ENCODE data around the gene MARCHF5. TPM values are rescaled to one million over a fixed set of nuclear protein-coding genes. Genes with fewer than 3 reads are reported as not detected.
"Not testable (repeated sequence)": the region's sequence is repeated elsewhere in the genome, so short reads cannot be mapped to it uniquely, and the experiment has no call there.

The MARCHF5 gene
- total RNA-seq, 1 experiment from 2014 or later, result 32.2 TPM

DNA sequence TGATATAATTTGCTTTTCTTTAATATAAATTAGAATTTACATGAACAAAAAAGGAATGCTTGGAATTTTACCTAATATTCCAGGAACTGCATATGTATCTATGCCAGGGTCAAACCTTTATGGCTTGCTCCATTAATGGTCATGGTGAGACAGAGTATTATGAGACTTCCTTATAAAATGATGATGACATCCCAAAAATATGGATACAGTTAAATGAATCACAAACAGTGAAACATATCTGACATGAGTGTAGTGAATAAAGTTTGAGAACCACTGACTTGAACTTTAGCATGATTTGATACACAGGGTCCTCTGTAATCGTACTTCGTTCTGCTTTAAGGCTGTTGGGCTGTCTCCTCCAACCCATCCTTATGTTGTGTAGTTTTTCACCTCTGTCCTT is 51.8 kb downstream of the MARCHF5 start:
- DNase-seq (ENCODE audit: low spot score), result no peak
- Mint-ChIP-seq H3K9me3 (no peaks in the 10 kb centered on the region), H3K36me3 (peaks cover 22% of the 10 kb centered on the region), H3K4me1 (no peaks in the 10 kb centered on the region), H3K4me3 (no peak overlapping the region), H3K27ac (no peak overlapping the region; the same call in 1 of the 2 replicates), H3K27me3 (ENCODE audit: low read depth) (no peaks in the 10 kb centered on the region)
- ATAC-seq, result no peak
- CTCF ChIA-PET, result no interaction called here
- POLR2A ChIA-PET, result interaction anchor here (0.6 kb wide), 1 partner anchor 9 kb away, joined by 3 read pairs; no protein-coding TSS in a partner anchor
- TF ChIP-seq, protein P1, sequence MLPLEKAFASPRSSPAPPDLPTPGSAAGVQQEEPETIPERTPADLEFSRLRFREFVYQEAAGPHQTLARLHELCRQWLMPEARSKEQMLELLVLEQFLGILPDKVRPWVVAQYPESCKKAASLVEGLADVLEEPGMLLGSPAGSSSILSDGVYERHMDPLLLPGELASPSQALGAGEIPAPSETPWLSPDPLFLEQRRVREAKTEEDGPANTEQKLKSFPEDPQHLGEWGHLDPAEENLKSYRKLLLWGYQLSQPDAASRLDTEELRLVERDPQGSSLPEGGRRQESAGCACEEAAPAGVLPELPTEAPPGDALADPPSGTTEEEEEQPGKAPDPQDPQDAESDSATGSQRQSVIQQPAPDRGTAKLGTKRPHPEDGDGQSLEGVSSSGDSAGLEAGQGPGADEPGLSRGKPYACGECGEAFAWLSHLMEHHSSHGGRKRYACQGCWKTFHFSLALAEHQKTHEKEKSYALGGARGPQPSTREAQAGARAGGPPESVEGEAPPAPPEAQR (CRISPR knock-in tag; IDR thresholded peaks at IDR 0.05), result no peak
- TF ChIP-seq NFATC4 (CRISPR knock-in tag; IDR thresholded peaks at IDR 0.05), result no peak
- TF ChIP-seq, protein P2, sequence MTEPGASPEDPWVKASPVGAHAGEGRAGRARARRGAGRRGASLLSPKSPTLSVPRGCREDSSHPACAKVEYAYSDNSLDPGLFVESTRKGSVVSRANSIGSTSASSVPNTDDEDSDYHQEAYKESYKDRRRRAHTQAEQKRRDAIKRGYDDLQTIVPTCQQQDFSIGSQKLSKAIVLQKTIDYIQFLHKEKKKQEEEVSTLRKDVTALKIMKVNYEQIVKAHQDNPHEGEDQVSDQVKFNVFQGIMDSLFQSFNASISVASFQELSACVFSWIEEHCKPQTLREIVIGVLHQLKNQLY (CRISPR knock-in tag; IDR thresholded peaks at IDR 0.05), result no peak
- TF ChIP-seq OVOL2 (CRISPR knock-in tag; IDR thresholded peaks at IDR 0.05; ENCODE audit: borderline replicate concordance), result no peak
- TF ChIP-seq RELA (CRISPR knock-in tag; IDR thresholded peaks at IDR 0.05; ENCODE audit: borderline replicate concordance), result no peak
- TF ChIP-seq ZNF232 (CRISPR knock-in tag; IDR thresholded peaks at IDR 0.05), result no peak
- TF ChIP-seq, protein P3, sequence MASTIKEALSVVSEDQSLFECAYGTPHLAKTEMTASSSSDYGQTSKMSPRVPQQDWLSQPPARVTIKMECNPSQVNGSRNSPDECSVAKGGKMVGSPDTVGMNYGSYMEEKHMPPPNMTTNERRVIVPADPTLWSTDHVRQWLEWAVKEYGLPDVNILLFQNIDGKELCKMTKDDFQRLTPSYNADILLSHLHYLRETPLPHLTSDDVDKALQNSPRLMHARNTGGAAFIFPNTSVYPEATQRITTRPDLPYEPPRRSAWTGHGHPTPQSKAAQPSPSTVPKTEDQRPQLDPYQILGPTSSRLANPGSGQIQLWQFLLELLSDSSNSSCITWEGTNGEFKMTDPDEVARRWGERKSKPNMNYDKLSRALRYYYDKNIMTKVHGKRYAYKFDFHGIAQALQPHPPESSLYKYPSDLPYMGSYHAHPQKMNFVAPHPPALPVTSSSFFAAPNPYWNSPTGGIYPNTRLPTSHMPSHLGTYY (CRISPR knock-in tag; IDR thresholded peaks at IDR 0.05), result no peak
- no peak for TF ChIP-seq ZNF138 (CRISPR knock-in tag; conservative IDR thresholded peaks at IDR 0.05)
- TF ChIP-seq NR1H2 (CRISPR knock-in tag; IDR thresholded peaks at IDR 0.05), result no peak
- no peak for TF ChIP-seq TEAD4 (CRISPR knock-in tag; IDR thresholded peaks at IDR 0.05)
- TF ChIP-seq, protein P4, sequence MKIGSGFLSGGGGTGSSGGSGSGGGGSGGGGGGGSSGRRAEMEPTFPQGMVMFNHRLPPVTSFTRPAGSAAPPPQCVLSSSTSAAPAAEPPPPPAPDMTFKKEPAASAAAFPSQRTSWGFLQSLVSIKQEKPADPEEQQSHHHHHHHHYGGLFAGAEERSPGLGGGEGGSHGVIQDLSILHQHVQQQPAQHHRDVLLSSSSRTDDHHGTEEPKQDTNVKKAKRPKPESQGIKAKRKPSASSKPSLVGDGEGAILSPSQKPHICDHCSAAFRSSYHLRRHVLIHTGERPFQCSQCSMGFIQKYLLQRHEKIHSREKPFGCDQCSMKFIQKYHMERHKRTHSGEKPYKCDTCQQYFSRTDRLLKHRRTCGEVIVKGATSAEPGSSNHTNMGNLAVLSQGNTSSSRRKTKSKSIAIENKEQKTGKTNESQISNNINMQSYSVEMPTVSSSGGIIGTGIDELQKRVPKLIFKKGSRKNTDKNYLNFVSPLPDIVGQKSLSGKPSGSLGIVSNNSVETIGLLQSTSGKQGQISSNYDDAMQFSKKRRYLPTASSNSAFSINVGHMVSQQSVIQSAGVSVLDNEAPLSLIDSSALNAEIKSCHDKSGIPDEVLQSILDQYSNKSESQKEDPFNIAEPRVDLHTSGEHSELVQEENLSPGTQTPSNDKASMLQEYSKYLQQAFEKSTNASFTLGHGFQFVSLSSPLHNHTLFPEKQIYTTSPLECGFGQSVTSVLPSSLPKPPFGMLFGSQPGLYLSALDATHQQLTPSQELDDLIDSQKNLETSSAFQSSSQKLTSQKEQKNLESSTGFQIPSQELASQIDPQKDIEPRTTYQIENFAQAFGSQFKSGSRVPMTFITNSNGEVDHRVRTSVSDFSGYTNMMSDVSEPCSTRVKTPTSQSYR (CRISPR knock-in tag; IDR thresholded peaks at IDR 0.05), result no peak
- TF ChIP-seq, protein P5, sequence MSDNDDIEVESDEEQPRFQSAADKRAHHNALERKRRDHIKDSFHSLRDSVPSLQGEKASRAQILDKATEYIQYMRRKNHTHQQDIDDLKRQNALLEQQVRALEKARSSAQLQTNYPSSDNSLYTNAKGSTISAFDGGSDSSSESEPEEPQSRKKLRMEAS (CRISPR knock-in tag; IDR thresholded peaks at IDR 0.05), result no peak
- no peak for TF ChIP-seq JAZF1 (CRISPR knock-in tag; IDR thresholded peaks at IDR 0.05)
- TF ChIP-seq FOXJ3 (CRISPR knock-in tag; IDR thresholded peaks at IDR 0.05; ENCODE audit: borderline replicate concordance), result no peak
- TF ChIP-seq KAT7 (CRISPR knock-in tag; IDR thresholded peaks at IDR 0.05; ENCODE audit: borderline replicate concordance), result no peak
- TF ChIP-seq, protein P6, sequence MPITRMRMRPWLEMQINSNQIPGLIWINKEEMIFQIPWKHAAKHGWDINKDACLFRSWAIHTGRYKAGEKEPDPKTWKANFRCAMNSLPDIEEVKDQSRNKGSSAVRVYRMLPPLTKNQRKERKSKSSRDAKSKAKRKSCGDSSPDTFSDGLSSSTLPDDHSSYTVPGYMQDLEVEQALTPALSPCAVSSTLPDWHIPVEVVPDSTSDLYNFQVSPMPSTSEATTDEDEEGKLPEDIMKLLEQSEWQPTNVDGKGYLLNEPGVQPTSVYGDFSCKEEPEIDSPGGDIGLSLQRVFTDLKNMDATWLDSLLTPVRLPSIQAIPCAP (CRISPR knock-in tag; IDR thresholded peaks at IDR 0.05), result no peak
- TF ChIP-seq, protein P7, sequence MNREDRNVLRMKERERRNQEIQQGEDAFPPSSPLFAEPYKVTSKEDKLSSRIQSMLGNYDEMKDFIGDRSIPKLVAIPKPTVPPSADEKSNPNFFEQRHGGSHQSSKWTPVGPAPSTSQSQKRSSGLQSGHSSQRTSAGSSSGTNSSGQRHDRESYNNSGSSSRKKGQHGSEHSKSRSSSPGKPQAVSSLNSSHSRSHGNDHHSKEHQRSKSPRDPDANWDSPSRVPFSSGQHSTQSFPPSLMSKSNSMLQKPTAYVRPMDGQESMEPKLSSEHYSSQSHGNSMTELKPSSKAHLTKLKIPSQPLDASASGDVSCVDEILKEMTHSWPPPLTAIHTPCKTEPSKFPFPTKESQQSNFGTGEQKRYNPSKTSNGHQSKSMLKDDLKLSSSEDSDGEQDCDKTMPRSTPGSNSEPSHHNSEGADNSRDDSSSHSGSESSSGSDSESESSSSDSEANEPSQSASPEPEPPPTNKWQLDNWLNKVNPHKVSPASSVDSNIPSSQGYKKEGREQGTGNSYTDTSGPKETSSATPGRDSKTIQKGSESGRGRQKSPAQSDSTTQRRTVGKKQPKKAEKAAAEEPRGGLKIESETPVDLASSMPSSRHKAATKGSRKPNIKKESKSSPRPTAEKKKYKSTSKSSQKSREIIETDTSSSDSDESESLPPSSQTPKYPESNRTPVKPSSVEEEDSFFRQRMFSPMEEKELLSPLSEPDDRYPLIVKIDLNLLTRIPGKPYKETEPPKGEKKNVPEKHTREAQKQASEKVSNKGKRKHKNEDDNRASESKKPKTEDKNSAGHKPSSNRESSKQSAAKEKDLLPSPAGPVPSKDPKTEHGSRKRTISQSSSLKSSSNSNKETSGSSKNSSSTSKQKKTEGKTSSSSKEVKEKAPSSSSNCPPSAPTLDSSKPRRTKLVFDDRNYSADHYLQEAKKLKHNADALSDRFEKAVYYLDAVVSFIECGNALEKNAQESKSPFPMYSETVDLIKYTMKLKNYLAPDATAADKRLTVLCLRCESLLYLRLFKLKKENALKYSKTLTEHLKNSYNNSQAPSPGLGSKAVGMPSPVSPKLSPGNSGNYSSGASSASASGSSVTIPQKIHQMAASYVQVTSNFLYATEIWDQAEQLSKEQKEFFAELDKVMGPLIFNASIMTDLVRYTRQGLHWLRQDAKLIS (CRISPR knock-in tag; IDR thresholded peaks at IDR 0.05; ENCODE audit: borderline replicate concordance), result no peak

DNA sequence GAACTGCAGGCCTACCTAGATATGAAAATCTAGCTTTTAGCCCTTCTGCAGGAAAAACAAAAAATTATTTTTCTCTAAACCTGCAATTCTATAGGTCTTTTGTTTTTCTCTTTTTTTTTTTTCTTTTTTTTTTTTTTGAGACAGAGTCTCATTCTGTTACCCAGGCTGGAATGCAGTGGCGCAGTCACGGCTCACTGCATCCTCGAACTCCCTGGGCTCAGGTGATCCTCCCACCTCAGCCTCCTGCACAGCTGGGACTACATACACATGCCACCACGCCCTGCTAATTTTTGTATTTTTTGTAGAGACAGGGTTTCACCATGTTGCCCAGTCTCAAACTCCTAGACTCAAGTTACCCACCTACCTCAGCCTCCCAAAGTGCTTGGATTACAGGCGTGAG is 54.6 kb downstream of the MARCHF5 start:
- H3K27ac Mint-ChIP-seq; H3K27me3 Mint-ChIP-seq (ENCODE audit: low read depth); H3K4me3 Mint-ChIP-seq; POLR2A ChIA-PET; ATAC-seq; CTCF ChIA-PET; DNase-seq (ENCODE audit: low spot score); H3K9me3 Mint-ChIP-seq; H3K4me1 Mint-ChIP-seq: not testable (repeated sequence)
- peaks cover 44% of the 10 kb centered on the region for H3K36me3 Mint-ChIP-seq

DNA sequence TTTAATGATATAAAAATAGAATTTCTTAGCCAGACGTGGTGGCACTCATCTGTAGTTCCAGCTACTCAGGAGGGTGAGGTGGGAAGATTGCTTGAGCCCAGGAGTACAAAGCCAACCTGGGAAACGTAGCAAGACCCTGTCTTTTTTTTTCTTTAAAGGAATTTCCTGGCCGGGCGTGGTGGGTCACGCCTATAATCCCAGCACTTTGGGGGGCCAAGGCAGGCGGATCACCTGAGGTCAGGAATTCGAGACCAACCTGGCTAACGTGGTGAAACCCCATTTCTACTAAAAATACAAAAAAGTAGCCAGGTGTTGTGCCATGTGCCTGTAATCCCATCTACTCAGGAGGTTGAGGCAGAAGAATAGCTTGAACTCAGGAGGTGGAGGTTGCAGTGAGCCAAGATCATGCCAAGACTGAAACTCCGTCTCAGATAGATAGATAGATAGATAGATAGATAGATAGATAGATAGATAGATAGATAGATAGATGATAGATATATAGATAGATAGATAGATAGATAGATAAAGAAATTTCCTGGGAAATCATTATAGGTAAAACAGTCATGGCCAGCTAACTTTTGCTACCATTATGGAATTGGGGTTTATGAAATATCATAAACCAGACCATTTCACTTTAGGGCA is 56.2 kb downstream of the MARCHF5 start:
- peaks cover 49% of the 10 kb centered on the region for H3K36me3 Mint-ChIP-seq
- H3K4me3 Mint-ChIP-seq; H3K27ac Mint-ChIP-seq; ATAC-seq; CTCF ChIA-PET; DNase-seq (ENCODE audit: low spot score); H3K4me1 Mint-ChIP-seq; H3K9me3 Mint-ChIP-seq; H3K27me3 Mint-ChIP-seq (ENCODE audit: low read depth); POLR2A ChIA-PET: not testable (repeated sequence)
